Cardiac fibroblast (primary cell): ENCODE data around the gene XPNPEP3.

Experiments used
- DNase-seq, 2 donors: peaks; one replicate each; pipeline versions ENCODE4 v3.0.0 to v3.0.0-alpha.2; 2010; ENCODE audit warnings: low read depth in 2 of 2
- H3K4me3 ChIP-seq, 2 donors: replicated peaks in 1 of 2; 1 replicate in 1 of 2; 2 replicates in 1 of 2; pipeline ENCODE4 v1.5.1; 2011; ENCODE audit warnings: low read depth in 2 of 2, low read length in 2 of 2, mild to moderate bottlenecking in 2 of 2, moderate library complexity in 1 of 2
- CTCF ChIP-seq: IDR thresholded peaks from one replicate; pipeline ENCODE4 v1.5.1; 2011; ENCODE audit warnings: low read depth, mild to moderate bottlenecking, low read length, inconsistent platforms

Gene XPNPEP3

DNA sequence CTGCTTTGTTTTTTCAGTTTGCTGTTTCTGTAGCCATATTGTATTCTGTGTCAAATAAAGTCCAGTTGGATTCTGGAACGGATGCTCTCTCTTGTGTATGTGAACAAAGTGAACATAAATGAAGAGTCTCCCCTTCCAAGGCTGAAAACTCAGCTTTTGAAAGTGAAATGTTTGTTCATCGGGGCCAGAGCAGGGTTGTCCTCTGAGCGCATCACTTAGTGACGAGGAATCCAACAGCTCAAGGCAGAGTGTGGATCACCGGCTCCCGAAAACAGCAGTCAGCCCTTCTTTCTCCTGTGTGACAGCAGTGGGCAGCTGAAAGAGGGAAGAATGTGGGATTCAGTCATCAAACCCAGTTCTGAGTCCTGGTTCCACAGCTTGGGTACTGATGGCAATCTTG, 115.6 kb downstream of the XPNPEP3 start:
- DNase-seq, result no peak
- TF ChIP-seq CTCF, result no peak

DNA sequence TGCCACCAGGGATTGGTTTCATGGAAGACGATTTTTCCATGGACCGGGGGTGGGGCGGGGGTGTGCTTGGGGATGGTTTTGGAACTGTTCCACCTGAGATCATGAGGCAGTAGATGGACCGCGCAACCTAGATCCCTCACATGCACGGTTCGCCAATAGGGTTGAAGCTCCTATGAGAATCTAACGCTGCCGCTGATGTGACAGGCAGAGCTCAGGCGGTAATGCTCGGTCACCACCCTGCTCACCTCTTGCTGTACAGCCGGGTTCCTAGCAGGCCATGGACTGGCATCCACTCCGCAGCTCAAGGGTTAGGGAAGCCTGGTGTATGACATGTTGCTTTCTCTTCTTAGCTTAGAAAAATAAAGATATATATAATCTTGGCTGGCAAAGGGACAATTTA, 116.2 kb downstream of the XPNPEP3 start:
- no peak overlapping the region for H3K4me3 ChIP-seq
- TF ChIP-seq CTCF, result no peak
- DNase-seq, result no peak

More for the DNA sequence above, 115.6 kb downstream of the XPNPEP3 start:
- H3K4me3 ChIP-seq, result no peak overlapping the region

DNA sequence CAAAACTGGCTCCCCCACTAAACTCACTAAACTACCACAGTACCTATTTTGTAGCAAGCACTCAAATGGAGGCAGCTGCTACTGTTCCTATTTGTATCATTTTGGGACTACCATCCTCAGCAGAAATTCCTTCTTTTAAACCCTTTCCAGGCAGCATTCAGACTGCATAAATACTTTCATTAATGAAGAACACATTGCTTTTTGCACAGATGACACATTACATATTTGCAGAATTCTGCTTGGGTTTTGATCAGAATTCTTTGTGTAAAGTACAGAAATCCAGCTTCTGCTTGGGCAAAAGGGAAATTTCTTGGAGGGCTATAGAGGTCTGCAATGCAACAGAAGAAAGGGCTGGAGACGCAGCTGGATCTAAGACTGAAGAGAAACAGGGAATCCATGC, 118.4 kb downstream of the XPNPEP3 start:
- no peak overlapping the region for H3K4me3 ChIP-seq
- DNase-seq, result no peak
- TF ChIP-seq CTCF, result no peak

DNA sequence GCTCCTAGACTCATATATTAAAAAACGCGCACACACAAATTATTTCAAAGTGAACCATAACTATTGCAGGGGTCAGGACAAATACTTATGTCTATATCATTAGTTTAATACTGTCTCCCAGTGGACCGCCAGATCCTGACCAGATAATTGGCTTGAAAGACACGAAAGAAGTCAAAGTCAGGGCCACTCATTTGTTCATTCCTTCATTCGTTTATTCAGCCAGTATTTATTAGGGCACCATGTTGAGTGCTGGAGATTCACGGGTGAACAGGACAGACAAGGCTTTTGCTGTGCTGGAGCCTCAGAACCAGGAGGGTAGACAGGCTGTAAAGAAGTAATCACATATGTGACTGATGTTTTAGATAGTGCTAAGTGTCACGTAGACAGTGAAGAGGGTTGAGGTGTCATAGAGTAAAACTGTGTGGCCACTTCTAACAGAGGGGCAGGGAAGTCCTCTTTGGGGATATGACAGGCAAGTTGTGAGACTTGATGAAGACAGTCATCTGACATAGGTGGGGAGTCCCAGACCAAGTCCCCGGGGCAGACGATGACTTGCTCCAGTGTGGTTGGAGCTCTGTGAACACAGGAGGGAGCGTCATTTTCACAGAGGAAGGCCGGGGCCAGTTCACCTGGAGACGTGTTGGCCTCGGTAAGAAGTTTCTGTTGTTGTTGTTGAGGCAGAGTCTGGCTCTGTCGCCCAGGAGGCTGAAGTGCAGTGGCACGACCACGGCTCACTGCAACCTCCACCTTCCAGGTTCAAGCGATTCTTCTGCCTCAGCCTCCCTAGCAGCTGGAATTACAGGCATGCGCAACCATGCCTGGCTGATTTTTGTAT, 120.1 kb downstream of the XPNPEP3 start:
- no peak overlapping the region for H3K4me3 ChIP-seq
- DNase-seq, result no peak
- no peak for TF ChIP-seq CTCF

GRCh38 chr22:40979198-40979597, 122.2 kb downstream of the XPNPEP3 start:
- TF ChIP-seq CTCF, result no peak
- no peak overlapping the region for H3K4me3 ChIP-seq
- DNase-seq, result no peak

DNA sequence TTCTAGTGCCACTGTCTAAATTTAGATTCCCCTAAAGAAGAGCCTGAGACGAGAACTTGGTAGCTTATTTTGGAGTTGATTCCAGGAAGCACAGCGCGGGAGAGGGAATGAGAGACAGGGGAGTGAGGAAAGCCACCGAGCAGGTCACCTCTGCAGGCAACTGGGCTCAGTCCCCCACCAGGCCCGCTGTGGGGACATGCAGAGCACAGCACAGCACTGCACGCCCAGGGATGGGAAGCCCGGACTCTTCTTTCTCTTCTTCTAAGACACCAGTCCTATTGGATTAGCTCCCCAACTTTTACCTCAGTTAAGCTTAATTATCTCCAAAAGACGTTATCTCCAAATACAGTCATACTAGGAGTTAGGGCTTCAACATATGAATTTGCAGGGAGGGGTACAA, 122.9 kb downstream of the XPNPEP3 start:
- TF ChIP-seq CTCF, result no peak
- no peak for DNase-seq
- H3K4me3 ChIP-seq, result no peak overlapping the region
